ENCODE measurements around the gene PUM1.
"Not testable (repeated sequence)": the region's sequence is repeated elsewhere in the genome, so short reads cannot be mapped to it uniquely, and the experiment has no call there.

Gene PUM1

DNA sequence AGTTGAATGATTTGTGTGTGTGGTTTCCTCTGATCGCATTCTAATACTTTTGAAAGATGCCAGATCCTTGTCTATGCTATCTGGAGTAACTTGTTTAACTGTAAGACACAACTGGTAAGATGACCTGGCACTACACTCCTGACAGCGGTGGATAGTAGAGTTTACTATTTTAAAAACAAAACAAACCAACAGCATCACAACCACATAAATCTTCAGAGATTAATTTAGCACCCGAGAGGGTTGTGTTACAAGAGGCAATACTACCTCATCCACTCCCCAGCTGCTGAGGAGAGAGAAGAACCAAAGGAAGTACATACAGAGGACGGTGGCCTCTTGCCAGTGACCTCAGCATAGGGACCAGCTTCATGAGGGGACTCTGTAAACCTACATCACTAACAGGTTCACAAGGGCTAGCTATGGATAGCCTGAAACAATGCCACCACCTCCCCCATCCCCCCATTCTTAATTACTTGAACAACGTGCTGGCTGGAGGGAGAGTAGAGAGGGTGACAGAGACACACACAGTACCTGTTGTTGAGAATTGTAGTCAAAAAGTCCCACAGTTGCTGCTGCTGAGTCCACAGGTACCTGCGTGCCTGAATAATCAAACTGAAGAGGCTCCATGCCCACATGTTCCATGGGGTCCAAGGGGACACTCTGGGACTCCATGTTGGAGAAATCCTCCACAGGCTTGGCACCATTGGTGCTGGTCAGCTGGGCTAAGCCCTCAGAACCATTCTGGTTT is 73.5 kb downstream of the PUM1 start:
- no peak for FAIRE-seq

DNA sequence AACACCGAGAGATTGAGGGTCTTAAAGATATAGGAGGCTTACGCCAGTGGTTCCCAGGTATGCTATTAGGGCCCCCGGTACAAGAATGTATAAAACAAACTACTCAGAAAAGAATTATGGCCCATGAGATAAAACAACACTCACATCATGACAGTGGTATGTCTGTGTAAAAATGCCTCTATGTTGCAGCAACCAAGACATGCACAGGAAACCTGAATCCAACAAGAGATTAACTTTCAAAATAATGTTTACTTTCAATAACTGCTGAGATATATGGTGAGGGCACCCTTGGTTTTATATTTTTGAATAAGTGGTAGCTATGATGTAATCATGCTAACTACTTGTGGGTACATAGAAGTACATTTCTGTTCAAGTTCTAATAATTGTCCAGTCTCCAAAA is 74.9 kb downstream of the PUM1 start:
- no peak for FAIRE-seq

DNA sequence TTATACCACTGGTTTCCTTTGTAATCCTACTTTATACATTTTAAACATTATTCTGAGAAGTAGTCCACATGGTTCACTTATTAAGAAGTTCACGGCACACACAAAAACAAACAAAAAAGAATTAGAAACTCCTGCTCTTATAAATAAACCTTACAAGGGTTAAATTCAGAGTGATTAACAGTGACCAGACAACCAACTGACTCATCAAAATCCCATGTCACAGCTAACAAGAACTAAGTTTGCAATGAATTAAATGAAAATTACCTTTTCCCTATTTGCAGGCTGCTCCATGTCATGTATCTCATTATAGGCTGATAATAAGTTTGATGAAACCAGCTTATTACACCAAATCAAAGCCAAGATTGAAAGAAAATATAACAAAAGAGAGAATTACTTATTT is 77.5 kb downstream of the PUM1 start:
- no peak for FAIRE-seq

DNA sequence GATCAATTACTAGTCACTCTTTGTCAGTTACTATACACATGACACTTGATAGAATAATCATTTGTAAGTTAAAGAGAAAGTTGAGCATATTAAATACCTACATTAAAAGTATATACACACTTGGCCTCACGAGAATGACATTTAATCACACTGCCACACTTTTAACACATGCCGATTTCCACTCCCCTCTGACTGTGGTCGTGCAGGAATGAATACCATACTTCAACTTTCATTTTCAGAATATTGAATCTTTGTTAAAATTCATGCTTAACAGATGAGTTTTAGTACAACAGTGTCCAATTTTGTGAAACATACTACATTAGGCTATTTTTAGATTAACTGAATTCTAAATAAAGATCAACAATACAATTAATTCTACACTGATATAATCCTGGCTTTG is 78.8 kb downstream of the PUM1 start:
- no peak for FAIRE-seq

DNA sequence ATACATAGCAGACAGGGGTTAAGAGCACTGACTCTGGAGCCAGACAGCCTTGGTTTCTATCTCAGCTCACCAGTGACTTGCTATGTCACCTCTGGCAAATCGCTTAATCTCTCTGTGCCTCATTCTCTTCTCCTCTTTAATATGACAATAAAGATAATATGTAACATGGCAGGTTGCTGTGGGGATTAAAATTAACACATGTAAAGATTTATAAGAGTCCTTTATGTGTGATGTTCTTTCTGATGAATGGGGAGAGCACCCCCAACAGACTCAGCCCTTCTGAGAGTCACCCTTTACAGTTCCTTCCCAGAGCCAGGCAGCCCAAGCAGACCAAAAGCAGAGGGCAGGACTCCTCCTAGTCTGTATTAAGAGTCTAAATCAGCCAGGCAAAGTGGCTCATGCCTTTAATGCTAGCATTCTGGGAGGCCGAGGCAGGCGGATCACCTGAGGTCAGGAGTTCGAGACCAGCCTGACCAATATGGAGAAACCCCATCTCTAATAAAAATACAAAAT is 80.5 kb downstream of the PUM1 start:
- FAIRE-seq: no peak

DNA sequence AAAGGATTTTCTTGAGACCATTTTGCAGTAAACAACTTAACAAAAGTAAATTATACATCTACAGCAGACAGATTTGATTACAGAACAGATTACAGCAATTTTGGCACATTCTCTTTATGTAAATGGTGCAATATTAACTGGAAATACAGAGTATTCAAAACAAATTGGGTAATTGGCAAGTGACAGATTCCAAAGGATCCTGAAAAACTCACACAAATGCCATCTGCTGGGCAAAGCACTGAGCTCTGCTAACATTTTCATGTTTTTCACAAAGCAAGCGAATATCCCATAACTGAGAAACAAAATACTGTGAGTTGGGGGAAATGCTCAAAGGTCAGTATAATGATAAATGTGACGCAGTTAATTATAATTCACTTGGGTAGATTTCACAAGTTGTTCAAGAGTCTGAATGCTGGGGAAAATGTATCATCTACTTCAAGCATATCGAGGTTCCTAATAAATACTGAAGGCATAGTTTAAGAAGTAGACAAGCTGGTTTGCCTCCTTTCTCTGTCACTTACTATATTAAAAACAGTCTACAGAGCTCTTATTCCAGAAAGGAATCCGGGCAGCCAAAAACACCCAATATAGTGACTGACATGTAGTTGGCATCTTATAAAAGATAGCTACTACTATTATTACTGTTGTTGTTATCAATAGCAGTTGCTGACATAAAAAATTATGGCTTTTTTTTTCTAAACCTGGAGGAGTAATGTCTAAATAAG is 81.2 kb downstream of the PUM1 start:
- FAIRE-seq: no peak

DNA sequence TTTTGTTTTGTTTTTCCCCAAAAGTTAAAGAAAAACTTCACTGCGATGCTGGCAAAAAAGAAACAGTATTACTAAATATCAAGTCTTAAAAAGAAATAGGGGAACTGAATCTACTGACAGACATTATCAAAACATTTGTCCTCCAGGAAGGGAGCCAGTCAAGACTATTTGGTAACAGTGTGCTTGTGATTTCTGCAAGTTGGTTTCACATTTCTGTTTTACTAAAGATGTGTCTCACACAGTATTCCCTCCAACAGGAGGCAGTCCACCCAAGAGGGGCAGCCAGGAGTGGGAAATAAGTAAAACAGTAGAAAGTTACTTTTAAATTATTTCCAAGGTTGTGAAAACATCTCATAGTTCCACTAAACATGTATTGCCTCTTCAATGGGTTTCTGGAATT is 82.6 kb downstream of the PUM1 start:
- no peak for FAIRE-seq

DNA sequence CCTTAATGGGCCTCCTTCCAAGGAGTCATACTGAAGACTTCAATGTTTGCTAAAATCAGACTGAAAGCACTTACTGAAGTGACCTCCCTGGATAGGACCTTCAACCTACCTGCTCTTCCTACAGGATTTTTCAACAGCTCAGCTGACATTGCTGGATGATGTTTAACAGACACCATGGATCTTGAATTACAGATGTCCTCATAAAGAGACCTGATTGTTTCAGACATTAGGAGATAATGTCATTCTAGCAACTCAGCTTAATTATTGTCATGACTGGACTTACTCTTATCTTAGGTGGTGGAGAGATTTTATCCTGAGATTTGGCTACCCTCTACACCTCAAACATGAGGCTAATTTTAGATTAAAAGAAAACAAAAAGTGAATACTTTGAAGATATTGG is 83.1 kb downstream of the PUM1 start:
- FAIRE-seq: no peak

DNA sequence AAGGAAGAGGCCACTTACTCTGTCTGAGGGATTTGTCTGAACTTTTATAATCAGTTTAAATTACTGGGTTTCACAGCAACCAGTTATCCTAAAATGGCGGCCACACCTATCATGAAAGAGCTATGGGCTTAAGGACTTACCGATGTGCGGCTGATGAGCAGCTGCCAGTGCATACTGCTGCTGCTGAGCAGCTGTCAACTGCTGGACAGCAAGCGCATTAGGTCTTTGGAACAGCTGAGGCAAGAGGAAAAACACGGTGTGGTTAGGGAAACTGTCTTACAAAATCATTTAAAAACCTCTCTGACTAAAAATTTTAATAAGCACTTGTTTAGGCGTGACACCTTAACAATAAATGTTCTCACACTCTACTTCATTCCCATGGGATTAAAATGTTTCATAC is 84.3 kb downstream of the PUM1 start:
- no peak for FAIRE-seq

DNA sequence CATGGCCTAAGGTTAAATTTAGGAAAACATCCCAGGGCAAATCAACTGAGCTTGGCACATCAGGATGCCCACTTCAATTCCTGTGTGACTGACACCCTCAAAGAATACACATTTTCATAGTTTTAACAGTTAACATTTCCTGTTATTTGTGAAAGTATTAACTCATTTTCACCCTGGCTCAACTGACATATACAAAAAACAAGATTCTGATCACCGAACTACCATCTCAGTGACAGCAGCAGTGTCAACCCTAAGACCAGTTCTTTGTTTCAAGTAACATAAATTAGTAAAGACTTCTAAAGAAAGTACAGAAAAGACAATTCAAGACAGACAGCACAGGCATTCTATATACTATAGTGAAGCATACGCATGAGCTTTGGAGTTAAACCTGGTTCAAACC is 88.0 kb downstream of the PUM1 start:
- FAIRE-seq: no peak

DNA sequence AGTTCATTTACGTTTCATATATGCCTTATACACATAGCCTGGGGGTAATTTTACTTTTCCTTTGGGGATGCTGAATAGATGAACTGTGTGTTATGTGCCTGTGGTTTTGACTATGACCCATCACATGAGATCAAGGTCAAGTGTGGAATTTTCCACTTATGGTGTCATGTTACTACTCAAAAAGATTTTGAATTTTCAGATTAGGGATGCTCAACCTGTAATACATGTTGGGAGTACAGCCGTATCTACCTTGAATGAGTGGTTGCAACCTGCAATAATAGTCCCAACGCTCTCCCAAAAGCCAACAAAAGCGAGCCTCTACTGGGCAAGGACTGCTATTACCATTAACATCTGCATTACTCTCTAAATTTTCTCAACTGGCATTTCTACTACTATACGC is 88.4 kb downstream of the PUM1 start:
- no peak for FAIRE-seq

DNA sequence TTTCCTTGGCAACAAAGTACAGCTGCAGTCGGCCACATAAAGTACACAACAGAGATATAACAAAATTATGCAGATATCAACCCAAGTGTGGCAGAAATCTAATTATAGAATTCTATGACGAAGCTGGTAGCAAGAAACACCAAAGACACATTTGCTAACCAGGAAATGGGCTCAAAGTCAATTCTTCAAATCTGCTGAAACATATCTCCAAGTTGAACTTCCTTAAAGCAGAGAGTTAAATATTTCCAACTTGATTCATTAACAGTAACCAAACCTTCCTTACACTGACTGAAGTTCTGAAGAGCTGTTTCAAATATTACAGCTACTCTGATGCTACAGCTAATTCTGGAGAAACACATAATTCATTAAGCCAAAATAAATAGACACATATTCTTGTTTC is 89.4 kb downstream of the PUM1 start:
- no peak for FAIRE-seq

DNA sequence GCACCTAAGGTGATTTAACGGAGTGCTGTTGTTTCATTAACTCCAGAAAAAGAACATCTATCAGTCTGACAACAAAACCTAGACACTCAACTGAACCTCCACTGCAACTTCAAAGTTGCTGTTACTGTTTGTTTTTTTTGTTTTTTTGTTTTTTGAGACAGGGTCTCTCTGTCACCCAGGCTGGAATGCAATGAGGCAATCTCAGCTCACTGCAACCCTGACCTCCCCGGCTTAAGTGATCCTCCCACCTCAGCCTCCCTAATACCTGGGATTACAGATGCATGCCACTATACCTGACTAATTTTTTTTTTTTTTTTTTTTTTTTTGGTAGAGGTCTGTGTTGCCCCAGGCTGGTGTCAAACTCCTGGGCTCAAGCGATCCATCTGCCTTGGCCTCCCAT is 90.3 kb downstream of the PUM1 start:
- no peak for FAIRE-seq

DNA sequence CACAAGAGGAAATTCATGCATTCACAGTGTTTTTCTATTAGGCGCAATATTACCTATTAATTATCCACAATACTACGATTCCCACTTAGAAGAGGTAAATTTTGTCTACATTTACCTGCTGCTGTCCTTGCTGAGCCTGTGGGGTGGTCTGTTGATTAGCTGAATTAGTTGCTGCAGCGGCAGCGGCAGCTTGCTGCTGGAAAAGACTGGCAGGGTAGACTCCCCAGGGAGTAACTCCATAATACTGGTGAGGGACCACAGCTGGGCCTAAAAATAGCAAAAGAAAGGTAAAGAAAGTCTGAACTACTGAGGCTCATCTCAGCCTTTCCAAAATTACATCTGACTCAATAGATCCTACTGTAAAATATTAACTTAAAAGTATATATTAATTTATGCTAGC is 91.0 kb downstream of the PUM1 start:
- FAIRE-seq: no peak

DNA sequence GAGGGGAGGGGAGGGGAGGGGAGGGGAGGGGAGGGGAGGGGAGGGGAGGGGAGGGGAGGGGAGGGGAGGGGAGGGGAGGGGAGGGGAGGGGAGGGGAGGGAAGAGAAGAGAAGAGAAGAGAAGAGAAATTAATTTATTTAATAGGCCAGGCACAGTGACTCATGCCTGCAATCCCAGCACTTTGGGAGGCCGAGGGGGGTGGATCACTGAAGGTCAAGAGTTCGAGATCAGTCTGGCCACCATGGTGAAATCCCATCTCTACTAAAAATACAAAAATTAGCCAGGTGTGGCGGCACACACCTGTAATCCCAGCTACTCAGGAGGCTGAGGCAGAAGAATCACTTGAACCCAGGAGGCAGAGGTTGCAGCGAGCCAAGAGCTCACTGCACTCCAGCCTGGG is 93.2 kb downstream of the PUM1 start:
- not testable (repeated sequence) for FAIRE-seq

DNA sequence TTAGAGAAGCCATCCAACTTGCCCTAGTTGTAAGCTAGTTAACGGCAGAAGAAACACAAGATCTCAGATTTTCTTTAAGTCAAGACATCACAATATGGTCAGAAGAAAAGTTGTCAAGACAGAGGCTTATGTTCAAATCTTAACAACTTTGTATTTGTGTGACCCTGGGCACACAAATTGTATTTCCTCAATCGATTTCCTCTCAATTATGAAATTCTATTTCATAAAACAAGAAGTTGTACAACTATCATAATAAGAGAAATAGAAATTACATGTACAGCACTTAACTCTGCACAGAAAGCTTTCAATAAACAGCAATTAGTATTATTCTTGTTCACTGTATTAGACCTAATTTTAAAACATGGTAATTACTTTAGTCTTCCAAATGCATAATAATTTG is 94.0 kb downstream of the PUM1 start:
- FAIRE-seq: no peak

DNA sequence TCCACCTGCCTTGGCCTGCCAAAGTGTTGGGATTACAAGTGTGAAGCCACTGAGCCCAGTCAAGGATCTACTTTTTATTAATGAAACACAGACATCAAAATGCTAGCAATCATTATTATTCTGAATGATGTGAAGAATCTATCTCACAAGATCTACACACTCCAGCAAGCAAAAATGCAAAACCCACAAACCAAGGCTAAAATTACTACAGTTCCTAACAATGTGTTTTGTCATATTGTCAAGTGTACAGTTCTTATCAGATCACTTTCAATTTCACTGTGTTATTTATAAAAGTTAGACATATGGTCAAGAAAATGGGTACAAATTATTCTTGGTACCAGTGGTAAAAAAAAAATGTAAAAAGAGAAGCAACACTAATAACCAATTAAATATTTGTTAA is 95.6 kb downstream of the PUM1 start:
- FAIRE-seq: no peak

DNA sequence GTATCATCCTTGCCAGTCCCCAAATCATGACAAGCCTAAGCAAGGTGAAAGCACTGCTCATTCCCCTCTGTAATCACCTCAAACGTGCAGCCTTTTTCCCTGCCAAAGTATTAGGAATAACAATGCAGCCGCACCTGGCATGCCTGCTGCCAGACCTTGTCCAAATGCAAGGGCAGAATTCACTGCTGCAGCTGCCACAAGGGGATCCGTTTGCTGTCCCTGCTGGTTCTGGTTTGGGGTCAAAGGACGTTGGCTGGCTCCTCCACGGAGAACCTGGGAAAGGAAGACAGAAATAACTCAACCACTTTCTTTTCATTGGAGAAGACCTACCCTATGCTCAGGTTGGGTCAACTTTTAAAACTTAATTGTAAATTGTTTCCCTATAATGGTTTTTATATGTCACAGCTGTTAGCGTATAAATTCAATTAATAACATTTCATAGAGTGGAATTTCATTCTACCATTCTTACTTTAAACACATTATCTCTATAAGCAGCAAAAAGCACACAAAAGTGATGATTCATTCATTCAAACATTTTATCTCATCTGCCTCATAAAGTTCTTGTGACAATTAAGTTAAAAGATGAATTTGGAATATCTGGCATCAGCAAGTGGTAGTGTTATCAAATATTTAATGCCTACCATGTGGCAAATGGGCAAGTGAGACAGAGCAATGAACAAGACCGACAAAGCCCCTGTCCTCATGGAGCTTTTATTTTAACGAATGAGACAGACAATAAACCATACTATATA is 97.1 kb downstream of the PUM1 start:
- FAIRE-seq: no peak

DNA sequence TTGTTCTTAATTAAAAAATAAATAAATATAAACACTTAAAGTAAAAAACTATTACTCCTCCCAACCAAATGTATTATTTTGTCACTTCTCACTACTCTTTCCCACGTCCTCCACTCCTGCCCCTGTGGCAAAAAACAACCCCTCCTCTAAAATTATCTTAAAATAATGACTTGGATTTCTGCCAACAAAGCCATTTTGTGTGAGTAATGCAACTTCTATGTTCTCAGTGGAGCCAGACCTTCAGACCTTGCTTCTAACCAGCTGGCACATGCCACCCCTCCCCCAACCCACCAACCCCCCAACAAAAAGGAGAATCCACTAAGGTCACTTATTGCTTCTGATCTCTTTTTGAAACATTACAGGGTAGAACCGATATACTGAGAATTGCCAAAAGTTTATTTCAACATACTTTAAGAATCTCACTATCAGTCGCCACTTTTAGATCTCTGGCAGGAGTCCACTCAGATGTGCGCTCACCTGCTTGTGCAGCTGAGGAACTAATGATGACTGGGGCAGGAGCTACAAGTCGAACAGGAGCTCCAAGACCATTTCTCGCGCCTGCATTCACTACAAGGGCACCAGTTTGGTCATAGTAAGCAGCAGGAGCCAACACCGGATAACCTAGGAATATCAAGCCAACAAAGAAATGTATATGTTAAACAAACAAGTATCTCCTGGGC is 98.7 kb downstream of the PUM1 start:
- no peak for FAIRE-seq

DNA sequence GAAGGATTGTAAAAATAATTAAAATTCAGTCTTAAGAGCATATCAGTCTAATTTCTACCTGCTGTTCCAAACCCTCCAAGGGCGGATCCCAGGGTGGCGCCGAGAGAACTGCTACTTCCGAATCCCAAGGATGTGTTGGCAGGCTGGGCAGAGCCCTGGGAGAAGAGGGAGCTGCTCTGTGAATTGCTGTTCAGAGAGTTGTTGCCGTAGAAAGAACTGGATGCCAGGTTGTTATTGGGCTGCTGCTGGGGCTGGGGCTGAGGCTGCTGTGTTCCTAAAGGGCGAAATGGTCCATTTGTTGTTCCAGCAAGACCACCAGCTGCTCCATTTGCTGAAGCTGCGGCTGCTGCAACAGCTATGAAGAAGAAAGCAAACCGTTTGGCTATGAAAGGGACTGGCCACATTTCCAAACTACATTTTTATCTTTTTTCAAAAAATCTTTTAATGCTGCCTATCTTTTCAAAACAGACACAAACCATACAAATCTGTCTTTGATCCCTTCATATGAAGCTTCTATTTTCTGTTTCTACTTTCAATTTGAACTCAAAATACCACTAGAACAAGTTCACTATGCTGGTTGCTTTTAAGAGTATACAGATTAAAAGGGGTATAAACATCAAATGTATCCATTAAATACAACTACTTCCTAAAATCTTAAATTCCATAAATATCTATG is 99.5 kb downstream of the PUM1 start:
- FAIRE-seq: no peak

DNA sequence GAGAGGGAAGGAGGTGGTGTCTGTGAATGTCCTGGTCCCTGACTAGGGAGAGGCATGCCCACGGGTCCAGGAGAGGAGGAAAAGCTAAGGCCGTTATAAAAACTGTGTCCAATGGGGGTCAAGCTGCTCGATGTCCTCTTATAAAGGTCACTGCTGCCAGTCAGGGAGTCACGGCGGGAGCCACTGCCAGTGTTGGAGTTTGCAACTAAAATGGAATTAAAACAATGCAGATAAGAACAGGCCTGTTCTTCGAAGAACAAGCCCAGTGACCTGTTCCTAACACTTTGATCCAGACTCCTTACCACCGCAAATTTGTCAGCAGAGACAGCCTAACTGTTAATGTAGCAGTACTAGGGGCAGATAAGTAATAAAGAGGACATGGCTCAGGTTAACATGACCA is 100.8 kb downstream of the PUM1 start:
- FAIRE-seq: no peak

DNA sequence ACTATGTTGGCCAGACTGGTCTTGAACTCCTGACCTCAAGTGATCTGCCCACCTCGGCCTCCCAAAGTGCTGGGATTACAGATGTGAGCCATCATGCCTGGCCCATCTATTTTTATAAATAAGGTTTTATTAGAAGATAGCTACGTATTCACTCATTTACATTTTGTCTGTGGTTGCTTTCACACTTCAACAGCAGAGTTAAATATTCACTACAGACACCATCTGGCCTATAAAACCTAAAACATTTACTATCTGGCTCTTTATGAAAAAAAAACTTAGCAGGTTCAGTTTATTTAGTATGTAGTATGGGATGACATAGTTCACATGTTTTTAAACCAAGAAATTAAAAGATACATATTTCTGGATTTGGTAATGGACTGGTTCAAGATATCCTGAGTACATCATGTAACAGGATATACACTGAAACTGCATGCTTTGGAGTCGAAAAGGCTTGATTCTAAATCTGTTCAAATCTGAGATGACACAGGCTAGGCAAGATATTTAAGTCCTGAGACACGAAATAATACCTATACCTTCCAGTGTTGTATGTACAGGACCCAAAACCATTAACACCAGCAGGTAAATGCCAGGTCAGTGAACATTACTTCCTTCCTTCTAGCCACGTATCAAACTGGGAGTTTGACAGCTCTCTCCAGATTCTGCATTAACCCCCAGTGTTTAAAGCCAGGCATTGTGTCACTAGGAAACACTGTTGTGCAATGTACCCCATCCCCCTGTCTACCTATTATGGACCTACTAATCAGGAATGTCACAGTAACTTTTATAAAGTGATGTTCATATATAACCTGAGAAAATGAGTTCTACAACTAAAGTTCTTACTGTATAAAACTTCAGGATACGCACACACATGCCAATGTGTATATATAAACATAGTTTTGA is 102.7 kb downstream of the PUM1 start:
- FAIRE-seq: no peak

All from A204.1 (cell line).